HepG2 (cell line): ENCODE data around the gene GPC3. TPM values are rescaled to one million over a fixed set of nuclear protein-coding genes. Genes with fewer than 3 reads are reported as not detected.

Experiments
- ATAC-seq: fragments of 200-7000 bp; cut with Tn5 transposase; 3 replicates; pipeline ENCODE4 v1.9.1; 2020; ENCODE audit warnings: mild to moderate bottlenecking, moderate library complexity
- BruUV-seq: library from RNA; stranded (reverse); fragments of 400-500 nt; replicated peaks from 2 replicates; lab custom pipeline; 2021; lab: Mats Ljungman, UMichigan
- CTCF ChIA-PET: fragments of 300-600 bp; formaldehyde crosslinking; extraction: SDS; loops from one replicate; lab custom pipeline; 2021; ENCODE audit warnings: low total read pairs, inconsistent platforms, low intra/inter-chr PET ratio; lab: Yijun Ruan, JAX
- POLR2A ChIA-PET: fragments of 350-600 bp; sonication (Branson Sonifier 250); formaldehyde crosslinking; loops from one replicate; lab custom pipeline; 2020; ENCODE audit warnings: antibody characterized with exemption, inconsistent platforms; lab: Yijun Ruan, JAX
- DNase-seq: peaks from one replicate; pipeline ENCODE4 v3.0.0-alpha.2; 2015; ENCODE audit warnings: low spot score
- FAIRE-seq: peaks from 3 replicates; lab custom pipeline; 2011; peaks lifted over from hg19 to GRCh38; lab: Jason Lieb, UNC
- H2AFZ ChIP-seq: one replicate; pipeline ENCODE4 v1.6.1; 2011; ENCODE audit warnings: low read length, inconsistent platforms
- H3K27ac ChIP-seq: fragments of 300-600 bp; 3 replicates; pipeline ENCODE4 v1.8.0; 2011; ENCODE audit warnings: mixed run types, mild to moderate bottlenecking, mixed read lengths, low read length, inconsistent platforms; ENCODE audit not compliant: insufficient read depth; ENCODE audit errors: extremely low read length
- H3K27me3 ChIP-seq, 2 experiments: fragments of 200-600 bp in 1 of 2; 2 replicates in 1 of 2; 3 replicates in 1 of 2; pipeline versions ENCODE4 v1.6.0 to v1.8.0; 2011; ENCODE audit warnings: low read length in 2 of 2, mild to moderate bottlenecking in 2 of 2, moderate library complexity in 2 of 2, inconsistent platforms in 1 of 2; ENCODE audit not compliant: insufficient read depth in 2 of 2, control insufficient read depth in 1 of 2
- H3K36me3 ChIP-seq, 2 experiments: fragments of 200-600 bp in 1 of 2; replicated peaks in 1 of 2; 2 replicates in 1 of 2; 3 replicates in 1 of 2; pipeline versions ENCODE4 v1.5.1 to v1.8.0; 2011; ENCODE audit warnings: low read length in 2 of 2, inconsistent platforms in 1 of 2; ENCODE audit not compliant: insufficient read depth in 2 of 2, control insufficient read depth in 1 of 2
- H3K4me1 ChIP-seq: 2 replicates; pipeline ENCODE4 v1.5.1; 2012; ENCODE audit warnings: low read length, inconsistent platforms; ENCODE audit not compliant: insufficient read depth
- H3K4me2 ChIP-seq: 2 replicates; pipeline ENCODE4 v1.6.0; 2011; ENCODE audit warnings: low read depth, low read length, inconsistent platforms
- H3K4me3 ChIP-seq, 3 experiments: fragments of 200-600 bp in 1 of 3; sonication (generic), shearing (Covaris generic) in 1 of 3; replicated peaks in 1 of 3; 2 replicates each; pipeline ENCODE4 v1.5.1; 2011 to 2016; ENCODE audit warnings: low read length in 3 of 3, inconsistent platforms in 2 of 3, low read depth in 2 of 3, mild to moderate bottlenecking in 2 of 3, control low read depth in 1 of 3, mixed read lengths in 1 of 3; ENCODE audit not compliant: insufficient read depth in 1 of 3
- H3K79me2 ChIP-seq: one replicate; pipeline ENCODE4 v1.6.1; 2011; ENCODE audit warnings: low read length, inconsistent platforms; ENCODE audit not compliant: insufficient read depth
- H3K9ac ChIP-seq: 2 replicates; pipeline ENCODE4 v1.6.0; 2011; ENCODE audit warnings: mild to moderate bottlenecking, low read depth, low read length, inconsistent platforms; ENCODE audit not compliant: insufficient read depth
- H3K9me3 ChIP-seq: 2 replicates; pipeline ENCODE4 v1.5.1; 2012; ENCODE audit warnings: mild to moderate bottlenecking, low read length
- H4K20me1 ChIP-seq: 2 replicates; pipeline ENCODE4 v1.6.0; 2011; ENCODE audit warnings: inconsistent platforms, mild to moderate bottlenecking, low read length, moderate library complexity; ENCODE audit not compliant: insufficient read depth
- HNF4A ChIP-seq: sonication (generic); formaldehyde crosslinking; IDR thresholded peaks from 2 replicates; pipeline ENCODE4 v1.4.0; 2020; ENCODE audit warnings: missing genetic modification reagents
- IRX3 ChIP-seq: sonication (generic); formaldehyde crosslinking; IDR thresholded peaks from 2 replicates; pipeline ENCODE4 v1.8.1; 2023; ENCODE audit warnings: mild to moderate bottlenecking, low read depth, missing genetic modification reagents, borderline replicate concordance
- PAF1 ChIP-seq: IDR thresholded peaks from 2 replicates; pipeline ENCODE4 v1.6.1; 2016; ENCODE audit warnings: missing genetic modification reagents, missing compliant biosample characterization
- POLR2AphosphoS5 ChIP-seq: IDR thresholded peaks from 2 replicates; pipeline ENCODE4 v1.6.1; 2012; ENCODE audit warnings: low read depth, low read length
- ZMYM4 ChIP-seq: sonication (generic); formaldehyde crosslinking; IDR thresholded peaks from 2 replicates; pipeline ENCODE4 v1.8.1; 2023; ENCODE audit warnings: mild to moderate bottlenecking, missing genetic modification reagents
- WGBS: methylation state at CpG from one replicate; pipeline ENCODE4 v1.1.6; 2017; ENCODE audit warnings: low lambda C conversion rate; 5-methylcytosine and 5-hydroxymethylcytosine counted together
- in situ Hi-C: cut with HindIII; loops from 2 replicates; pipeline ENCODE4 v1.10.0; 2017; ENCODE audit warnings: low pct_unique_long_range_greater_than_20kb; ENCODE audit not compliant: extremely low pct_ligation_motif_present
- intact Hi-C: fragments of 100-400 bp; cut with micrococcal nuclease; formaldehyde crosslinking; loops from one replicate; pipeline ENCODE4 v1.10.0; 2022; ENCODE audit not compliant: unreplicated experiment
- polyA plus RNA-seq, 8 experiments: library from polyadenylated mRNA; depleted of rRNA in 3 of 8; stranded (reverse) in 7 of 8; unstranded in 1 of 8; fragments of >200 nt; fragmentation: Illumina TruSeq in 4 of 8; extraction: Trizol in 4 of 8; gene quantifications; 2 replicates each; pipeline versions ENCODE4 v1.2.1 to v1.2.3, GENCODE V29; 2011 to 2016; ENCODE audit warnings: low read depth in 4 of 8, missing spikeins in 1 of 8, mixed read lengths in 1 of 8; ENCODE audit not compliant: insufficient read depth in 1 of 8
- total RNA-seq, 5 experiments: library from RNA; depleted of rRNA; stranded (reverse); fragments of >200 nt; fragmentation: Illumina TruSeq; extraction: Trizol; gene quantifications; 2 replicates each; pipeline ENCODE4 v1.2.3, GENCODE V29; 2016; ENCODE audit warnings: low read depth in 1 of 5

The GPC3 gene
- total and polyA plus RNA-seq, 2 of the 13 experiments (the other 11 are each of a cell fraction or from before 2014, with no cell fraction given): 1,799 to 3,263 TPM

- WGBS: 100% methylated on average over 5 of the region's 5 CpGs
- DNase-seq: no peak
Measured at GRCh38 chrX:133637765-133638164, 347.6 kb downstream of the GPC3 start.

GRCh38 chrX:133636009-133636408 is 349.4 kb downstream of the GPC3 start:
- no peak overlapping the region for H3K4me2 ChIP-seq
- H3K4me3 ChIP-seq: no peak overlapping the region
- 99% methylated on average over 4 of the region's 6 CpGs for WGBS
- no peak overlapping the region for H3K9ac ChIP-seq
- intact Hi-C loops: no loop called here
- DNase-seq (no peak), FAIRE-seq (no peak)
- H3K27me3 ChIP-seq: no peaks in the 10 kb centered on the region
- peaks cover 2 to 30% of the 10 kb centered on the region in 2 experiments; a peak in 4 of 5 replicates for H3K36me3 ChIP-seq
- no peak for TF ChIP-seq ZMYM4 (CRISPR knock-in tag)
- TF ChIP-seq PAF1: 0 out of 2 replicates have a peak, but pooled peaks have one; percentile 59
- TF ChIP-seq HNF4A (CRISPR knock-in tag): 0 out of 2 replicates have a peak, but pooled peaks have one; percentile 16
- TF ChIP-seq, all 625 proteins: peak for 2
- ATAC-seq: no peak
- ChIA-PET CTCF (no interaction called here), POLR2A (no interaction called here)
- Histone ChIP-seq H4K20me1 (peaks cover 68% of the 10 kb centered on the region), H2AFZ (no peak overlapping the region), H3K4me1 (peaks cover 26% of the 10 kb centered on the region), H3K9me3 (no peaks in the 10 kb centered on the region), H3K79me2 (peaks cover 18% of the 10 kb centered on the region), H3K27ac (no peak overlapping the region)
- in situ Hi-C loops: no loop called here
- BruUV-seq: no TSS peak

More at GRCh38 chrX:133637765-133638164, 347.6 kb downstream of the GPC3 start:
- no peaks in the 10 kb centered on the region for H3K27me3 ChIP-seq
- ATAC-seq (no peak), FAIRE-seq (no peak)
- H2AFZ ChIP-seq: no peak overlapping the region
- CTCF ChIA-PET: no interaction called here
- peaks cover 57% of the 10 kb centered on the region for H4K20me1 ChIP-seq
- no TSS peak for BruUV-seq
- H3K27ac ChIP-seq: no peak overlapping the region
- TF ChIP-seq POLR2AphosphoS5 (0 out of 2 replicates have a peak, but pooled peaks have one; percentile 14), IRX3 (CRISPR knock-in tag) (no peak)
- H3K9ac ChIP-seq: no peak overlapping the region
- H3K4me2 ChIP-seq: no peak overlapping the region
- POLR2A ChIA-PET: no interaction called here
- H3K79me2 ChIP-seq: peaks cover 17% of the 10 kb centered on the region
- no peaks in the 10 kb centered on the region for H3K9me3 ChIP-seq
- intact Hi-C loops: no loop called here
- in situ Hi-C loops: no loop called here
- peaks cover 26% of the 10 kb centered on the region for H3K4me1 ChIP-seq
- peaks cover 2 to 30% of the 10 kb centered on the region in 2 experiments; a peak in 4 of 5 replicates for H3K36me3 ChIP-seq
- H3K4me3 ChIP-seq: no peak overlapping the region
